Lower lobe of right lung (tissue), 2 donors: ENCODE data around the gene PACRG. TPM values are rescaled to one million over a fixed set of nuclear protein-coding genes. Genes with fewer than 3 reads are reported as not detected.

Source experiments
- ATAC-seq, 2 donors: fragments of 200-7000 bp; cut with Tn5 transposase; one replicate each; pipeline ENCODE4 v1.9.1; 2020 to 2022; ENCODE audit warnings: mild to moderate bottlenecking in 2 of 2, moderate library complexity in 2 of 2
- DNase-seq: peaks from one replicate; pipeline ENCODE4 v3.0.0-alpha.2; 2020
- H3K27ac ChIP-seq: fragments of 200-600 bp; one replicate; pipeline ENCODE4 v1.8.0; 2022
- H3K27me3 ChIP-seq: fragments of 200-600 bp; one replicate; pipeline ENCODE4 v1.8.0; 2022; ENCODE audit warnings: low read depth
- H3K36me3 ChIP-seq: fragments of 200-600 bp; one replicate; pipeline ENCODE4 v1.8.0; 2022; ENCODE audit warnings: mild to moderate bottlenecking
- H3K4me1 ChIP-seq: fragments of 200-600 bp; one replicate; pipeline ENCODE4 v1.8.0; 2022
- H3K4me3 ChIP-seq: fragments of 200-600 bp; one replicate; pipeline ENCODE4 v1.8.0; 2022; ENCODE audit warnings: mild to moderate bottlenecking
- H3K9me3 ChIP-seq: fragments of 200-600 bp; one replicate; pipeline ENCODE4 v1.8.0; 2022
- intact Hi-C: fragments of 100-400 bp; cut with DNase I; formaldehyde crosslinking; loops from one replicate; pipeline ENCODE4 v1.11.0; 2022
- total RNA-seq: library from RNA; stranded (reverse); fragmentation: NEBNext Ultra II Directional; extraction: Animal tissue kit (Norgen Biotek cat#: 25700); gene quantifications from one replicate; pipeline ENCODE4 v1.2.1, GENCODE V29; 2021
- TF ChIP-seq, protein P1 (sequence below): fragments of 200-600 bp; IDR thresholded peaks from one replicate; pipeline ENCODE4 v1.8.0; 2022; ENCODE audit warnings: antibody characterized with exemption, mild to moderate bottlenecking
- donor health status: DM: no; HTN: yes; CAD: no; lungs with severe emphysema.

The PACRG gene
- total RNA-seq, 1 donor from 2014 or later: 5.5 TPM

DNA sequence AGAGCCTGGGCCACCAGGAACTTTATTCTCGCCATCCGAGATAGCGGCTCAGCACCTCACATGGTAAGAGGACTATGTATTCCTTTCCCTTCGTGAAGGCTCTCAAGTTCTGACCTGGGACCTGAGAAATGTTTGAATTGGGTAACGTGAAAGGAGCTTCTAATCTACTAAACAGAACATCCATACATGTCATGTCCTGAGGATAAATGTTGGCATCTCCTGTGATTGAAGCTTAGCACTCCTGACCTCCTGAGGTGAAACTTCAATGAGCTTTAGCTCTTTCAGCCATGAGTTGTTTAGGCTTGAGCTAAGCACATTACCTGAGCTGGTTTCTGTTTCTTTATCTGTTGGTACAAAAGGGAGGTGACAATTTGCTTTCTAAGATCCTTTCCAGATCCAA is 280.9 kb downstream of the PACRG start:
- H3K4me1 ChIP-seq: no peaks in the 10 kb centered on the region
- TF ChIP-seq, protein P1, sequence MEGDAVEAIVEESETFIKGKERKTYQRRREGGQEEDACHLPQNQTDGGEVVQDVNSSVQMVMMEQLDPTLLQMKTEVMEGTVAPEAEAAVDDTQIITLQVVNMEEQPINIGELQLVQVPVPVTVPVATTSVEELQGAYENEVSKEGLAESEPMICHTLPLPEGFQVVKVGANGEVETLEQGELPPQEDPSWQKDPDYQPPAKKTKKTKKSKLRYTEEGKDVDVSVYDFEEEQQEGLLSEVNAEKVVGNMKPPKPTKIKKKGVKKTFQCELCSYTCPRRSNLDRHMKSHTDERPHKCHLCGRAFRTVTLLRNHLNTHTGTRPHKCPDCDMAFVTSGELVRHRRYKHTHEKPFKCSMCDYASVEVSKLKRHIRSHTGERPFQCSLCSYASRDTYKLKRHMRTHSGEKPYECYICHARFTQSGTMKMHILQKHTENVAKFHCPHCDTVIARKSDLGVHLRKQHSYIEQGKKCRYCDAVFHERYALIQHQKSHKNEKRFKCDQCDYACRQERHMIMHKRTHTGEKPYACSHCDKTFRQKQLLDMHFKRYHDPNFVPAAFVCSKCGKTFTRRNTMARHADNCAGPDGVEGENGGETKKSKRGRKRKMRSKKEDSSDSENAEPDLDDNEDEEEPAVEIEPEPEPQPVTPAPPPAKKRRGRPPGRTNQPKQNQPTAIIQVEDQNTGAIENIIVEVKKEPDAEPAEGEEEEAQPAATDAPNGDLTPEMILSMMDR: no peak
- DNase-seq (no peak), ATAC-seq (no peak)
- no peaks in the 10 kb centered on the region for H3K27me3 ChIP-seq
- intact Hi-C loops: no loop called here
- H3K4me3 ChIP-seq: no peak overlapping the region
- H3K36me3 ChIP-seq: no peaks in the 10 kb centered on the region
- no peaks in the 10 kb centered on the region for H3K9me3 ChIP-seq
- H3K27ac ChIP-seq: no peak overlapping the region

DNA sequence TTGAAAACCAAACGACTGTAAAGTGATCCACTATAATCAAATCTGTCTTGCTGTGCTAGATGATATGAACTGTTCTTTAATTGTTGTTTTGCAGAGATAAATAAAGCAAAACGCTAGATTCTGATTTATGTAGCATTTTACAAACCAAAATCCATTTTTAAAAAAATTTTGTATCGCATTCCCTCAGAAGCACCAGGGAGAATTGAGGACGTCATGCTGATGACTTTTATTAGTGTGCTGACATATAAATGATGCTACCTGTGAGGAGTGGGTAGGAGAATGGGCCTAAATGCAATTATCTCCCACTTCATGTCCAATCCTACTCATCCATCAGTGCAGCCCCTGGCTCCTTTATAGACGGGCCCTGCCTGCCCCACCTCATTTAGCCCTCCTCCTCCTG is 282.4 kb downstream of the PACRG start:
- TF ChIP-seq, protein P1: no peak
- no peaks in the 10 kb centered on the region for H3K36me3 ChIP-seq
- ATAC-seq (no peak), DNase-seq (no peak)
- intact Hi-C loops: no loop called here
- H3K9me3 ChIP-seq: no peaks in the 10 kb centered on the region
- no peak overlapping the region for H3K27ac ChIP-seq
- H3K4me1 ChIP-seq: no peaks in the 10 kb centered on the region
- no peak overlapping the region for H3K4me3 ChIP-seq
- no peaks in the 10 kb centered on the region for H3K27me3 ChIP-seq

DNA sequence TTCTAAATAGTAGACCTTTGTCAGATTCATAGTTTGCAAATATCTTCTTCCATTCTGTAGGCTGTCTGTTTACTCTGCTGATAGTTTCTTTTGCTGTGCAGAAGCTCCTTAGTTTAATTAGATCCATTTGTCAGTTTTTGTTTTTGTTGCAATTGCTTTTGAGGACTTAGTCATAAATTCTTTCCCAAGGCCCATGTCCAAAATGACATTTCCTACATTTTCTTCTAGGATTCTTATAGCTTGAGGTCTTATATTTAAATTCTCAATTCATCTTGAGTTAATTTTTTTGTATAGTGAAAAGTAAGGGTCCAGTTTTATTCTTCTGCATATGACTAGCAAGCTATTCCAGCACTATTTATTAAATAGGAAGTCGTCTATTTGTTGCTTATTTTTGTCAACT is 287.0 kb downstream of the PACRG start:
- Histone ChIP-seq H3K9me3 (no peaks in the 10 kb centered on the region), H3K4me3 (no peak overlapping the region), H3K27ac (no peak overlapping the region), H3K4me1 (no peaks in the 10 kb centered on the region), H3K36me3 (no peaks in the 10 kb centered on the region), H3K27me3 (no peaks in the 10 kb centered on the region)
- intact Hi-C loops: no loop called here
- DNase-seq (no peak), ATAC-seq (no peak)
- TF ChIP-seq, protein P1: no peak

DNA sequence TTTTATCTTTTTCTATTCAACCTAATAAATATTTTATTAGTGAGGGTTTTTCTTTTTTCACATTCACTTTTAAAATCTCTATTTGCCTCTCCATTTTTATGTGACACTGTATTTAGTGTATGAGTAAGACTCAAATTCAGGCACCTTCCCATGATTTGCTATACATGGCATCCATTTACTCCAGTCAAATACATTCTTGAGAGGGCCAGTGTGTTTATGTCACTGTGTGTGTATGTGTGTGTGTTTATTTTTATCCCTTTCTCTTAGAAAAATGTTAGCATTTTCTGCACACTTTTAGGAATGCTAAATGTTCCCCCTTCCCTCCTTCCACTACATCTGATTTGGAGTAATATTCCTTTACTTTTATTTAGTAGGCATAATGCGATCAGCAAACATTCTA is 290.0 kb downstream of the PACRG start:
- H3K9me3 ChIP-seq: peaks cover 3% of the 10 kb centered on the region
- no peak for DNase-seq
- no peak for ATAC-seq
- no peaks in the 10 kb centered on the region for H3K27me3 ChIP-seq
- intact Hi-C loops: no loop called here
- TF ChIP-seq, protein P1: no peak
- no peaks in the 10 kb centered on the region for H3K36me3 ChIP-seq
- no peak overlapping the region for H3K4me3 ChIP-seq
- H3K27ac ChIP-seq: no peak overlapping the region
- no peaks in the 10 kb centered on the region for H3K4me1 ChIP-seq

DNA sequence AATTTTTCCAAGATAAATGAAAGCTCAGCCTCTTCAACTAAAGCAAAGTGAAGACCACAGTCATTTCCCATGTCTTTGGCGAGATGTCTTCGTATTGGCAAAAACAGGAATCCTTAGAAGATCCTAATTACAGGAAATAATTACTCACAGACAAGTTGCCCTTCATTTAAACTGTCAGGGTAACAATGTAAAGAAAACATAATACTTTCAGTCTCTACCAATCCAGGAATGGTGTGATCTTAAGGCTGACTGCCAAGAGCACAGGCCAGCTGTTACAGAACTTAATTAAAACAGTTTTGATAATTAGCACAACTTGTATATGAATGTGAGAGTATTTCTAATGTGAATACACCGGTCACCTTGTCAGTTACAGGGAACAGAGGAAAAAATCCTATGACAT is 292.2 kb downstream of the PACRG start:
- Histone ChIP-seq H3K4me1 (no peaks in the 10 kb centered on the region), H3K27ac (no peak overlapping the region), H3K9me3 (peaks cover 12% of the 10 kb centered on the region), H3K27me3 (no peaks in the 10 kb centered on the region), H3K36me3 (no peaks in the 10 kb centered on the region), H3K4me3 (no peak overlapping the region)
- ATAC-seq (no peak), DNase-seq (no peak)
- intact Hi-C loops: no loop called here
- TF ChIP-seq, protein P1: no peak

DNA sequence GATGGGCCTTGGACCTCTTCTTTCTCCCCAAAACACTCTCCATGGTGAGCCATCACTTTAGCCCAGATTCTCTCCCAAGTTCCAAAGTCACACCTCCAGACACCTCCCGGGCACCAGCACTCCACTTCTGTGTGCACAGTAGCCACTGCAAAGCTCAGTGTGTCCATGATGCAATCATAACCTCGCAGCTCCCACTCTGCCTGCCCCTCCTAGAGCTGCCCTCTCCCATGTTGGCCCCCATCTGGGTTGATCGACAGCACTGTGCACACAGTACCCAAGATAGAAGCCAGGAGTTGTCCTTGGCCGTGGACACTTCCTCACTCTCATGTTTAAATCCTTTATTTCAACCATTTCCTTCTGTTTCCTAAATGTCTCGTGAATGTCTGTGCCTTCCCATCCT is 293.3 kb downstream of the PACRG start:
- no peak for DNase-seq
- Histone ChIP-seq H3K27ac (no peak overlapping the region), H3K4me1 (no peaks in the 10 kb centered on the region), H3K36me3 (no peaks in the 10 kb centered on the region), H3K27me3 (no peaks in the 10 kb centered on the region), H3K4me3 (no peak overlapping the region), H3K9me3 (peaks cover 12% of the 10 kb centered on the region)
- TF ChIP-seq, protein P1: no peak
- intact Hi-C loops: no loop called here
- peak in 1 of 2 donors; percentile 29 for ATAC-seq
